Ovary (tissue), 3 donors: ENCODE measurements around the gene FER.

Source experiments
- POLR2A ChIP-seq: fragments of 450-650 bp; IDR thresholded peaks from one replicate; pipeline ENCODE4 v1.6.1; 2017; ENCODE audit warnings: antibody characterized with exemption, mild to moderate bottlenecking, moderate library complexity
- TF ChIP-seq, protein P1 (sequence below), 3 donors: fragments of 450-650 bp in 2 of 3; fragments of 200-600 bp in 1 of 3; IDR thresholded peaks; one replicate each; pipeline versions ENCODE4 v1.5.1 to v1.8.0; 2016 to 2022; ENCODE audit warnings: antibody characterized with exemption in 3 of 3, mild to moderate bottlenecking in 1 of 3
- donor health status: DM: no; HTN: no; CAD: no.

DNA sequence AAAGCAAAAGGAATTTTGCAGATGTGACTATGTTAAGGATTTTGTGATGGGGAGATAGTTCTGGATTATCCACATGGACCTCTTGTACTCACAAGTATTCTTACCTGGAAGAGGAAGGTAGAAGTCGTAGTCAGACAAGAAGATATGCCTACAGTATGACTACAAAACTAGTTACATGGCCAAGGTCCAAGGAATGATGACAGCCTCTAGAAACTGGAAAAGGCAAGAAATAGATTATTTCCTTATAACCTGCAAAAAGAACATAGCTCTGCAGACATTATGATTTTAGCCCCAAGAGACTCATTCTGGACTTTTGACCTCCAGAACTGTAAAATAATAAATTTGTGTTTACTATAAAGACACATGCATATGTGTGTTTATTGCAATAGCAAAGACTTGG is 226.9 kb downstream of the FER start:
- no peak for TF ChIP-seq POLR2A
- TF ChIP-seq, protein P1, sequence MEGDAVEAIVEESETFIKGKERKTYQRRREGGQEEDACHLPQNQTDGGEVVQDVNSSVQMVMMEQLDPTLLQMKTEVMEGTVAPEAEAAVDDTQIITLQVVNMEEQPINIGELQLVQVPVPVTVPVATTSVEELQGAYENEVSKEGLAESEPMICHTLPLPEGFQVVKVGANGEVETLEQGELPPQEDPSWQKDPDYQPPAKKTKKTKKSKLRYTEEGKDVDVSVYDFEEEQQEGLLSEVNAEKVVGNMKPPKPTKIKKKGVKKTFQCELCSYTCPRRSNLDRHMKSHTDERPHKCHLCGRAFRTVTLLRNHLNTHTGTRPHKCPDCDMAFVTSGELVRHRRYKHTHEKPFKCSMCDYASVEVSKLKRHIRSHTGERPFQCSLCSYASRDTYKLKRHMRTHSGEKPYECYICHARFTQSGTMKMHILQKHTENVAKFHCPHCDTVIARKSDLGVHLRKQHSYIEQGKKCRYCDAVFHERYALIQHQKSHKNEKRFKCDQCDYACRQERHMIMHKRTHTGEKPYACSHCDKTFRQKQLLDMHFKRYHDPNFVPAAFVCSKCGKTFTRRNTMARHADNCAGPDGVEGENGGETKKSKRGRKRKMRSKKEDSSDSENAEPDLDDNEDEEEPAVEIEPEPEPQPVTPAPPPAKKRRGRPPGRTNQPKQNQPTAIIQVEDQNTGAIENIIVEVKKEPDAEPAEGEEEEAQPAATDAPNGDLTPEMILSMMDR (IDR thresholded peaks at IDR 0.05): no peak
